ENCODE data around the gene PSORS1C1. TPM values are rescaled to one million over a fixed set of nuclear protein-coding genes. Genes with fewer than 3 reads are reported as not detected.

Gene PSORS1C1
- polyA plus RNA-seq, 1 donor from 2014 or later: not detected

- no peak for TF ChIP-seq EZH2 (IDR thresholded peaks at IDR 0.05; ENCODE audit: borderline replicate concordance, insufficient read depth, low read length, poor library complexity, severe bottlenecking)
- TF ChIP-seq REST (IDR thresholded peaks at IDR 0.05; ENCODE audit: borderline replicate concordance): no peak
- no peak for TF ChIP-seq RAD21 (conservative IDR thresholded peaks at IDR 0.05)
- no peak for TF ChIP-seq SMC3 (conservative IDR thresholded peaks at IDR 0.05; ENCODE audit: poor library complexity)
- TF ChIP-seq CTCF (IDR thresholded peaks at IDR 0.05; ENCODE audit: poor library complexity, severe bottlenecking): no peak
- TF ChIP-seq TAF1 (IDR thresholded peaks at IDR 0.05; ENCODE audit: low read depth): no peak
Observed at GRCh38 chr6:31144970-31145340, 30.4 kb downstream of the PSORS1C1 start.

GRCh38 chr6:31145386-31145785 is 30.8 kb downstream of the PSORS1C1 start:
- Histone ChIP-seq H3K9me2 (ENCODE audit: insufficient read depth, low read length) (no peaks in the 10 kb centered on the region), H3K9ac (ENCODE audit: low read length) (no peak overlapping the region), H3K36me3 (ENCODE audit: insufficient read depth, low read length) (no peaks in the 10 kb centered on the region), H3K79me2 (replicated peaks; ENCODE audit: insufficient read depth, low read length) (no peaks in the 10 kb centered on the region), H3K4me2 (ENCODE audit: low read length) (no peak overlapping the region), H3K9me3 (ENCODE audit: low read length) (no peaks in the 10 kb centered on the region), H4K20me1 (ENCODE audit: insufficient read depth) (no peaks in the 10 kb centered on the region), H3K27me3 (ENCODE audit: insufficient read depth, low read depth, low read length) (no peaks in the 10 kb centered on the region), H2AFZ (ENCODE audit: low read depth, low read length) (no peak overlapping the region), H3K27ac (ENCODE audit: low read length) (no peak overlapping the region), H3F3A (ENCODE audit: insufficient read depth, low read length, poor library complexity, severe bottlenecking) (no peaks in the 10 kb centered on the region), H3K4me3 (ENCODE audit: low read length) (no peak overlapping the region)
- TF ChIP-seq REST (IDR thresholded peaks at IDR 0.05; ENCODE audit: borderline replicate concordance) (no peak), EZH2 (IDR thresholded peaks at IDR 0.05; ENCODE audit: borderline replicate concordance, insufficient read depth, low read length, poor library complexity, severe bottlenecking) (no peak), TAF1 (IDR thresholded peaks at IDR 0.05; ENCODE audit: low read depth) (no peak), EP300 (conservative IDR thresholded peaks at IDR 0.05; ENCODE audit: poor library complexity, severe bottlenecking) (no peak), SMC3 (conservative IDR thresholded peaks at IDR 0.05; ENCODE audit: poor library complexity) (no peak), CTCF (IDR thresholded peaks at IDR 0.05; ENCODE audit: poor library complexity, severe bottlenecking) (no peak), POLR2AphosphoS5 (IDR thresholded peaks at IDR 0.05) (no peak), MXI1 (conservative IDR thresholded peaks at IDR 0.05; ENCODE audit: poor library complexity, severe bottlenecking) (no peak), RAD21 (conservative IDR thresholded peaks at IDR 0.05) (no peak)

More at GRCh38 chr6:31144970-31145340, 30.4 kb downstream of the PSORS1C1 start:
- H3K4me2 ChIP-seq (ENCODE audit: low read length): no peak overlapping the region
- H3K27me3 ChIP-seq (ENCODE audit: insufficient read depth, low read depth, low read length): no peaks in the 10 kb centered on the region
- no peak overlapping the region for H3K4me3 ChIP-seq (ENCODE audit: low read length)
- H3K36me3 ChIP-seq (ENCODE audit: insufficient read depth, low read length): no peaks in the 10 kb centered on the region
- H3F3A ChIP-seq (ENCODE audit: insufficient read depth, low read length, poor library complexity, severe bottlenecking): no peaks in the 10 kb centered on the region
- H4K20me1 ChIP-seq (ENCODE audit: insufficient read depth): no peaks in the 10 kb centered on the region
- no peaks in the 10 kb centered on the region for H3K9me3 ChIP-seq (ENCODE audit: low read length)
- no peak overlapping the region for H3K9ac ChIP-seq (ENCODE audit: low read length)
- H3K9me2 ChIP-seq (ENCODE audit: insufficient read depth, low read length): no peaks in the 10 kb centered on the region
- H2AFZ ChIP-seq (ENCODE audit: low read depth, low read length): no peak overlapping the region
- no peaks in the 10 kb centered on the region for H3K79me2 ChIP-seq (replicated peaks; ENCODE audit: insufficient read depth, low read length)
- no peak overlapping the region for H3K27ac ChIP-seq (ENCODE audit: low read length)
